NT2/D1 (cell line): ENCODE results near the gene PSRC1.

Experiments used
- SUZ12 ChIP-seq: IDR thresholded peaks from 2 replicates; pipeline ENCODE4 v1.6.1; 2011; ENCODE audit not compliant: insufficient read length, insufficient read depth; ENCODE audit errors: extremely low read depth
- YY1 ChIP-seq: IDR thresholded peaks from 2 replicates; pipeline ENCODE4 v1.6.1; 2011; ENCODE audit not compliant: insufficient read length, insufficient read depth
- ZNF274 ChIP-seq: IDR thresholded peaks from 2 replicates; pipeline ENCODE4 v1.6.1; 2011; ENCODE audit warnings: mild to moderate bottlenecking, low read depth, low read length

GRCh38 chr1:109258481-109259466, 24.2 kb downstream of the PSRC1 start:
- TF ChIP-seq ZNF274 (no peak), YY1 (no peak), SUZ12 (no peak)
